HFFc6 (cell line): ENCODE data around the gene COMMD3. TPM values are rescaled to one million over a fixed set of nuclear protein-coding genes. Genes with fewer than 3 reads are reported as not detected.

Experiments used
- DNase-seq: peaks from one replicate; pipeline ENCODE4 v3.0.0-alpha.2; 2018
- H3K27ac Mint-ChIP-seq: 2 replicates; pipeline ENCODE4 v1.8.0; 2020; ENCODE audit warnings: mild to moderate bottlenecking, mixed read lengths
- H3K27me3 Mint-ChIP-seq: 2 replicates; pipeline ENCODE4 v1.8.0; 2021; ENCODE audit warnings: mild to moderate bottlenecking, moderate library complexity, mixed read lengths; ENCODE audit not compliant: insufficient read depth
- H3K36me3 Mint-ChIP-seq: 2 replicates; pipeline ENCODE4 v1.8.0; 2021; ENCODE audit warnings: low read depth, mixed read lengths
- H3K4me1 Mint-ChIP-seq: 2 replicates; pipeline ENCODE4 v1.8.0; 2020; ENCODE audit warnings: low read depth, mixed read lengths
- H3K4me3 Mint-ChIP-seq: 2 replicates; pipeline ENCODE4 v1.8.0; 2020; ENCODE audit warnings: mild to moderate bottlenecking, moderate library complexity, mixed read lengths
- H3K9me3 Mint-ChIP-seq: 2 replicates; pipeline ENCODE4 v1.8.0; 2020; ENCODE audit warnings: mild to moderate bottlenecking, mixed read lengths
- CTCF ChIP-seq: fragments of 200-600 bp; sonication (generic); IDR thresholded peaks from 2 replicates; pipeline ENCODE4 v1.5.0; 2021; ENCODE audit warnings: antibody characterized with exemption, mild to moderate bottlenecking
- total RNA-seq, 6 experiments: library from RNA; stranded (reverse); fragmentation: NEBNext Ultra II Directional; extraction: Animal tissue kit (Norgen Biotek cat#: 25700); gene quantifications; 2 replicates in 1 of 6; 3 replicates in 5 of 6; pipeline ENCODE4 v1.2.3, GENCODE V29; 2021

COMMD3 gene
- total RNA-seq, 6 experiments from 2014 or later, result 39.5 to 47.6 (median 43.8) TPM

DNA sequence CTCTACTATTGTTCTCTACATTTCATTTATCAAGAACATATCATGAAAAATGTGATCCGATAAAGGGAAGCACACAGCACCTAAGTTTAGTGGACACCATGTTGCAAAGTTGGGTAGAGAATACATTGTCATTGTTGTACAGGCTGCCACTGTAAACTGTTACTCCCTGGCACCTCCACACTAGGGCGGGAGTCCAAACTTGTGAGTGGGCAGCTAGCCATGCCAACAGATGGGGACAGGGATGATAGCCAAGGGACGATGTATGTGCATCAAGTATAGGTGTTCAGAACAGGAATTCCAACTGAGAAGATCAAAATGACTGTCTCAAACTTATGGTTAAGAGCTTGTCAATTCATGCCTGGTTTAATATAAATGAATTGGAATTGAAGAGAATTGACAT, 31.1 kb upstream of the COMMD3 start:
- H3K36me3 Mint-ChIP-seq, result no peaks in the 10 kb centered on the region
- no peaks in the 10 kb centered on the region for H3K9me3 Mint-ChIP-seq
- H3K4me1 Mint-ChIP-seq, result no peaks in the 10 kb centered on the region
- no peak for DNase-seq
- H3K27me3 Mint-ChIP-seq, result no peaks in the 10 kb centered on the region; the same call in none of the 2 replicates
- no peak overlapping the region for H3K27ac Mint-ChIP-seq
- TF ChIP-seq CTCF, result no peak
- H3K4me3 Mint-ChIP-seq, result no peak overlapping the region

DNA sequence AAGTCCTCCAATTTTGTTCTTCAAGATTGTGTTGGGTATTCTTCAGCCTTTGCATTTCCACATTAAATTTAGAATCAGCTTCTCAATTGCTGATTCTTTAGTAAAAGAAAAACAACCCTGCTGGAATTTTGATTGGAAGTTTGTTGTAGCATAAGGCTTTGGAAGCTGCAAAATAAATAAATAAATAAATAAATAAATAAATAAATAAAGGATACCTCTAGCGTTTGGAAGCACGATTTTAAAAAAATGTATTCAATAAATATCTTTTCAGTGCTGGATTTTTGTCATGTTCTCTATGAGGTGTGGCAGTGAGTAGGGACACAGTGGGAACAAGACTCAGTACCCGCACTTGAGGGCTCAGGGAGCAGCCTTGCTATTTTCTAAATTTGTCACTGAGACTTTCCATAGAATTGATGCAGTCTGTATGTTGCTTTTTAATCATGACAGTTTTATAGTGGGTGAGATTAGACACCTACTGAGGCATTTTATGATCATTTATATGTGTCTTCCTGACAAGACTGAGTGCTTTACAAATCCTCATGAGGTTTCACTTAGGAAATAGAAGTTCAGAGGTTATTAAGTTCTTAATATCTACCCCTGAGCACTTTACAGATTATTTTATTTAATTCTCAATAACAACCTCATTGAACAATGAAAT, 22.3 kb upstream of the COMMD3 start:
- TF ChIP-seq CTCF, result no peak
- H3K4me1 Mint-ChIP-seq, result no peaks in the 10 kb centered on the region
- no peak for DNase-seq
- no peaks in the 10 kb centered on the region for H3K36me3 Mint-ChIP-seq
- H3K4me3 Mint-ChIP-seq, result no peak overlapping the region
- H3K9me3 Mint-ChIP-seq, result no peaks in the 10 kb centered on the region
- no peaks in the 10 kb centered on the region; the same call in 1 of the 2 replicates for H3K27me3 Mint-ChIP-seq
- H3K27ac Mint-ChIP-seq, result no peak overlapping the region

DNA sequence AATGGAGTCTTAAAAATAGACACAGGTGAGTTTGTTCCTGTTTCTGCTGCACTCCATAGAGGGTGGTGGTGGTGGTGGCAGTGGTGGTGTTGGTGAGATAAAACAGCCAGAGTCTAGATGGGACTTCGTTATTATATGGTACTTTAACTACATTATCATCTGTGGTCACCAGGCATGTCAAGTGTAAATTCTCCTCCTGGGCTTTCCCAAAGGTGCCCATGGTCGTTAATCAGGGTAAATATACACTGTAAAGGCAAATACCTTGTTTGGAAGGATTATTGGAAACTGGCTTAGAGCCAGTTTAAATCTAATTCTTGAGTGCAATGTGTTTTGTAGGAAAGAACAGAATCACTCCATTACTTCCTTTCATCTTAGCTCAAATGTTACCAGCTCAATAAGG, 21.5 kb upstream of the COMMD3 start:
- no peaks in the 10 kb centered on the region for H3K9me3 Mint-ChIP-seq
- no peak overlapping the region for H3K27ac Mint-ChIP-seq
- no peaks in the 10 kb centered on the region for H3K4me1 Mint-ChIP-seq
- no peak for TF ChIP-seq CTCF
- no peaks in the 10 kb centered on the region for H3K27me3 Mint-ChIP-seq
- H3K36me3 Mint-ChIP-seq, result no peaks in the 10 kb centered on the region
- H3K4me3 Mint-ChIP-seq, result no peak overlapping the region
- no peak for DNase-seq

GRCh38 chr10:22301193-22301592, 15.0 kb upstream of the COMMD3 start:
- Mint-ChIP-seq H3K27ac (no peak overlapping the region), H3K27me3 (peaks cover 4% of the 10 kb centered on the region), H3K9me3 (no peaks in the 10 kb centered on the region), H3K36me3 (no peaks in the 10 kb centered on the region), H3K4me3 (no peak overlapping the region), H3K4me1 (peaks cover 4% of the 10 kb centered on the region; the same call in 1 of the 2 replicates)
- DNase-seq, result no peak
- TF ChIP-seq CTCF, result no peak

GRCh38 chr10:22303461-22303860, 12.7 kb upstream of the COMMD3 start:
- H3K9me3 Mint-ChIP-seq, result no peaks in the 10 kb centered on the region
- no peak for TF ChIP-seq CTCF
- no peaks in the 10 kb centered on the region for H3K36me3 Mint-ChIP-seq
- DNase-seq, result no peak
- H3K27ac Mint-ChIP-seq, result no peak overlapping the region
- no peak overlapping the region for H3K4me3 Mint-ChIP-seq
- peaks cover 4% of the 10 kb centered on the region for H3K27me3 Mint-ChIP-seq
- peaks cover 4% of the 10 kb centered on the region; the same call in 1 of the 2 replicates for H3K4me1 Mint-ChIP-seq
